GM23248 (cell line): ENCODE results near the gene NIPBL. TPM values are rescaled to one million over a fixed set of nuclear protein-coding genes. Genes with fewer than 3 reads are reported as not detected.

Source experiments
- DNase-seq: peaks from one replicate; pipeline ENCODE4 v3.0.0-alpha.2; 2015
- H2AFZ ChIP-seq: fragments of 200-600 bp; sonication (generic); 2 replicates; pipeline ENCODE4 v1.6.1; 2016; ENCODE audit warnings: antibody characterized with exemption
- H3F3A ChIP-seq: fragments of 200-600 bp; sonication (generic); 2 replicates; pipeline ENCODE4 v1.6.1; 2016; ENCODE audit warnings: mild to moderate bottlenecking, antibody characterized with exemption, mixed run types; ENCODE audit not compliant: insufficient read depth
- H3K27ac ChIP-seq: fragments of 200-600 bp; sonication (generic); 2 replicates; pipeline ENCODE4 v1.5.1; 2016; ENCODE audit warnings: mild to moderate bottlenecking
- H3K27me3 ChIP-seq: fragments of 200-600 bp; sonication (generic); replicated peaks from 2 replicates; pipeline ENCODE4 v1.6.1; 2016; ENCODE audit warnings: mild to moderate bottlenecking; ENCODE audit not compliant: insufficient read depth
- H3K36me3 ChIP-seq: fragments of 200-600 bp; sonication (generic); 2 replicates; pipeline ENCODE4 v1.6.1; 2016; ENCODE audit warnings: low read depth, mild to moderate bottlenecking
- H3K4me1 ChIP-seq: fragments of 200-600 bp; sonication (generic); 2 replicates; pipeline ENCODE4 v1.6.1; 2016; ENCODE audit warnings: mild to moderate bottlenecking; ENCODE audit not compliant: insufficient read depth
- H3K4me2 ChIP-seq: fragments of 200-600 bp; sonication (generic); one replicate; pipeline ENCODE4 v1.6.1; 2016; ENCODE audit warnings: mild to moderate bottlenecking; ENCODE audit not compliant: unreplicated experiment
- H3K4me3 ChIP-seq: fragments of 200-600 bp; sonication (generic); 2 replicates; pipeline ENCODE4 v1.5.1; 2016; ENCODE audit warnings: mild to moderate bottlenecking
- H3K79me2 ChIP-seq: fragments of 200-600 bp; sonication (generic); 2 replicates; pipeline ENCODE4 v1.6.1; 2016; ENCODE audit warnings: mild to moderate bottlenecking; ENCODE audit not compliant: insufficient read depth
- H3K9ac ChIP-seq: fragments of 200-600 bp; sonication (generic); 2 replicates; pipeline ENCODE4 v1.6.1; 2016; ENCODE audit warnings: mild to moderate bottlenecking
- H3K9me2 ChIP-seq: fragments of 200-600 bp; sonication (generic); 2 replicates; pipeline ENCODE4 v1.6.1; 2016; ENCODE audit warnings: mixed run types, mild to moderate bottlenecking, moderate library complexity; ENCODE audit not compliant: insufficient read depth
- H3K9me3 ChIP-seq: fragments of 200-600 bp; sonication (generic); one replicate; pipeline ENCODE4 v1.6.1; 2017; ENCODE audit warnings: low read depth
- H4K20me1 ChIP-seq: fragments of 200-600 bp; sonication (generic); 2 replicates; pipeline ENCODE4 v1.6.0; 2016; ENCODE audit not compliant: insufficient read depth
- EZH2 ChIP-seq: fragments of 200-600 bp; sonication (generic); IDR thresholded peaks from 2 replicates; pipeline ENCODE4 v1.6.1; 2018; ENCODE audit warnings: antibody characterized with exemption, mild to moderate bottlenecking; ENCODE audit not compliant: insufficient read depth, poor library complexity, severe bottlenecking
- EZH2phosphoT487 ChIP-seq: fragments of 200-600 bp; sonication (generic); IDR thresholded peaks from 2 replicates; pipeline ENCODE4 v1.6.1; 2018; ENCODE audit warnings: antibody characterized with exemption, moderate library complexity, mild to moderate bottlenecking, low read depth; ENCODE audit not compliant: insufficient read depth
- WGBS, 2 experiments: methylation state at CpG; one replicate each; pipeline ENCODE4 v1.1.6; 2015 to 2017; ENCODE audit warnings: low lambda C conversion rate in 2 of 2, low coverage in 1 of 2; ENCODE audit errors: missing lambda C conversion rate in 2 of 2; 5-methylcytosine and 5-hydroxymethylcytosine counted together
- in situ Hi-C: fragments of 300-500 bp; cut with MboI; formaldehyde crosslinking; loops from 2 replicates; pipeline ENCODE4 v1.15.0; 2020
- polyA plus RNA-seq: library from polyadenylated mRNA; unstranded; fragments of >200 nt; fragmentation: Nextera tagmentation; extraction: Ambion mirVana; gene quantifications from 2 replicates; pipeline ENCODE4 v1.2.1, GENCODE V29; 2016
- total RNA-seq: library from RNA; depleted of rRNA; stranded (reverse); fragments of >200 nt; shearing (Covaris generic); gene quantifications from 2 replicates; pipeline ENCODE4 v1.2.3, GENCODE V29; 2014

Gene NIPBL
- total and polyA plus RNA-seq, 2 experiments from 2014 or later: 12.5 to 15.7 TPM

DNA sequence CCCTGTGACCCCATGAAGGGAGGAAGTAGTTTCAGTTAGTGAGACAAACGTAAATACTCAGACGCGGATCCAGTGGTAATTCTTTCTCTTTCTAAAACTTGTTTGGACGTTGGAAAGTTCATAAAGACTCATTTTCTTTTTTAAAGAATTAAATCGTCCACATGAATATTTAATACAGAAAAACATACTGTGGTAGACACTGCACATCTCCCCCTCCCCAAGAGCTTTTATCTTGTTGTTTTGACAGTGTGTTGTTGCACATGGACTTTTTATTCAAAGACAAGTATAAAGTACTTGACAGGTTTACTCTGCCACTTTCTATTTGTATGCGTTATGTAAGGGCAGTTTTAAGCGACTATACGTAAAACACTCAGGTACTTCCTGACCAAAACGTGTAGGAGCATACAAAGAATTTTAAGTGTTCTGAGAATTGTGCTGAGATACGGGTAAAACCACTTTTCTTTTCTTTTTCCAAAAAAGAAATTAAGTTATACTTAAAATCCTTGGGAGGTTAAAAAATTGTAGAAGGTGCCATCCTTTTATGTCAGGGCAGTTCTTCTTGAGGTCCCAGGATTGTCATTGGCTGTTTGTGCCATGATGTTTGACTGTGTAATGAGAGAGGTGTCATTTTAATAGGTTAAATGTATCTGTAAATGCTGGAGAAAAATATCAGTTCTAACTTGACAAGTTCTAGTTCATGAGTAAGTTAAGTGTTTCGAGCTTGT is 1.3 kb downstream of the NIPBL start:
- H3K9me3 ChIP-seq: no peaks in the 10 kb centered on the region
- DNase-seq: peak; percentile 55
- no peaks in the 10 kb centered on the region for H3K9me2 ChIP-seq
- H3K27me3 ChIP-seq: no peaks in the 10 kb centered on the region
- WGBS, 2 experiments: 1% methylated on average over 11 of the region's 11 CpGs
- H3K79me2 ChIP-seq: peaks cover 96% of the 10 kb centered on the region
- H3K36me3 ChIP-seq: no peaks in the 10 kb centered on the region
- in situ Hi-C loops: no loop called here
- H3F3A ChIP-seq: peaks cover 27% of the 10 kb centered on the region
- peak overlapping the region; percentile 98 for H3K9ac ChIP-seq
- H3K27ac ChIP-seq: peak overlapping the region; percentile 95
- peaks cover 8% of the 10 kb centered on the region for H4K20me1 ChIP-seq
- H2AFZ ChIP-seq: peak overlapping the region; percentile 87
- peaks cover 51% of the 10 kb centered on the region for H3K4me1 ChIP-seq
- TF ChIP-seq EZH2 (no peak), EZH2phosphoT487 (no peak)
- peak overlapping the region; percentile 87 for H3K4me3 ChIP-seq
- peak overlapping the region; percentile 98 for H3K4me2 ChIP-seq

- H3K4me2 ChIP-seq: peak overlapping the region; percentile 98
- 0 to 1% methylated on average over 14 to 16 of the region's 16 CpGs for WGBS, 2 experiments
These were observed 2.0 kb downstream of the NIPBL start for GRCh38 chr5:36878392-36879082.

DNA sequence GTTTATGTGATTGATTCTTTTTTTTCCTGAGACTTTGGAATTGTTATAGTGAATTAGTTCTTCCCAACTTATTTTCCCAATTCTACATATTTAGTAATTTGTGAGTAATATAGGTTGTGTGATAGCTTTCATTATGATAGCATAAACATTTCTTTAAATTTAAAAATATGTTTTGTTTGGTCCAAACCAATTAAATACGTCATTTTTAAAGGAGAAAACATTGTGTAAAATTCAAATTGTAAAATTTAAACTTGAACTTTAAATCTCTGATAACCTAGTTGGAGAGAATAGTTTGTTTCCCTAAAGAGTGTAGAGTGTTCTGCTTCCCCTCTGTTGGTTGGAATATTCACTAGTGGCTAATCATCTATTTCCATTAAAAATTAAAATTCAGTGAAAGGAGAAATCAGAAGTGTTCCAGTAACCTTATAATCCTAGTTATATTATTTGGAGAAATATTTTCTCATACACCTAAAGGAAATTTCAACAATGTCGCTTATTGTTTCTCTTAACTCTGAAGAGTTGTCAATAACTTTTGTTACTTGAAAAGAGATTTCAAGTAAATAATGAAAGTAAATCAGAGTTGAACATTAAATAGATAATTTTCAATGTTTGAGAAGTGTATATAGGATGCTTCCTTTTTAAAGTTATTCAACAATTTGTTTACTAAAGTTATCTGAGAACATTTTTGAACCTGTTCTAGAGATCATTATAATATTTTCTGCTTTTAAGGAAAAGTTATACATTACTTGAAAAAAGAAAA is 2.9 kb downstream of the NIPBL start:
- Histone ChIP-seq H4K20me1 (peaks cover 13% of the 10 kb centered on the region), H3K9me3 (no peaks in the 10 kb centered on the region)

More at GRCh38 chr5:36878392-36879082, 2.0 kb downstream of the NIPBL start:
- peaks cover 44% of the 10 kb centered on the region for H3K4me1 ChIP-seq
- TF ChIP-seq EZH2phosphoT487: no peak
- TF ChIP-seq EZH2: no peak
- H3K9me3 ChIP-seq: no peaks in the 10 kb centered on the region
- H3K9ac ChIP-seq: peak overlapping the region; percentile 98
- H3K27ac ChIP-seq: peak overlapping the region; percentile 95
- no peaks in the 10 kb centered on the region for H3K9me2 ChIP-seq
- peak; percentile 66 for DNase-seq
- peak overlapping the region; percentile 35 for H2AFZ ChIP-seq
- H4K20me1 ChIP-seq: peaks cover 8% of the 10 kb centered on the region
- H3K36me3 ChIP-seq: no peaks in the 10 kb centered on the region
- no peaks in the 10 kb centered on the region for H3K27me3 ChIP-seq
- H3K79me2 ChIP-seq: peaks cover 96% of the 10 kb centered on the region
- peak overlapping the region; percentile 87 for H3K4me3 ChIP-seq
- in situ Hi-C loops: no loop called here
- H3F3A ChIP-seq: peaks cover 27% of the 10 kb centered on the region

GRCh38 chr5:36880761-36881160 is 4.2 kb downstream of the NIPBL start:
- peak; percentile 13 for DNase-seq
- H3F3A ChIP-seq: peaks cover 15% of the 10 kb centered on the region
- H3K79me2 ChIP-seq: peaks cover 96% of the 10 kb centered on the region
- WGBS, 2 experiments: 60 to 72% methylated on average over 3 of the region's 3 CpGs
- H3K4me2 ChIP-seq: peak overlapping the region; percentile 98
- H3K4me3 ChIP-seq: peak overlapping the region; percentile 87; the same call in 1 of the 2 replicates
- no peak overlapping the region for H2AFZ ChIP-seq
- no peaks in the 10 kb centered on the region for H3K9me2 ChIP-seq
- no peak overlapping the region for H3K27ac ChIP-seq
- H3K4me1 ChIP-seq: peaks cover 31% of the 10 kb centered on the region
- TF ChIP-seq EZH2phosphoT487 (no peak), EZH2 (no peak)
- H3K9ac ChIP-seq: peak overlapping the region; percentile 98; the same call in 1 of the 2 replicates
- no peaks in the 10 kb centered on the region for H3K27me3 ChIP-seq
- in situ Hi-C loops: no loop called here
- no peaks in the 10 kb centered on the region for H3K9me3 ChIP-seq
- peaks cover 13% of the 10 kb centered on the region for H4K20me1 ChIP-seq
- no peaks in the 10 kb centered on the region for H3K36me3 ChIP-seq

More for the DNA sequence above, 2.9 kb downstream of the NIPBL start:
- Histone ChIP-seq H3K9me2 (no peaks in the 10 kb centered on the region), H3K79me2 (peaks cover 96% of the 10 kb centered on the region), H3K9ac (peak overlapping the region; percentile 98), H3K4me2 (peak overlapping the region; percentile 98), H3K27me3 (no peaks in the 10 kb centered on the region), H3K27ac (peak overlapping the region; percentile 95), H2AFZ (peak overlapping the region; percentile 35), H3K36me3 (no peaks in the 10 kb centered on the region), H3K4me1 (peaks cover 35% of the 10 kb centered on the region), H3K4me3 (peak overlapping the region; percentile 87), H3F3A (peaks cover 26% of the 10 kb centered on the region)
- TF ChIP-seq EZH2: no peak
- no peak for TF ChIP-seq EZH2phosphoT487
- 41 to 45% methylated on average over 2 of the region's 2 CpGs for WGBS, 2 experiments
- DNase-seq: no peak
- in situ Hi-C loops: no loop called here
